NCI-H1092 treated with DMSO at 0.1 percent for 48 hours (cell line): ENCODE data around the gene BMP15.

Source experiments
- DNase-seq: peaks from one replicate; lab custom pipeline; 2025; lab: John Stamatoyannopoulos, UW

Gene BMP15

GRCh38 chrX:50910685-50911176 is at the start of gene BMP15:
BMP15 (plus strand) TSS chrX:50910735; CDS start chrX:50910784, 49 bp downstream.
- no peak for DNase-seq

- DNase-seq, result no peak
Observed at GRCh38 chrX:50863471-50863870, 47.1 kb upstream of the BMP15 start.

GRCh38 chrX:50865311-50865710 is 45.2 kb upstream of the BMP15 start:
- DNase-seq, result no peak

- DNase-seq, result no peak
Observed at GRCh38 chrX:50871922-50872453, 38.5 kb upstream of the BMP15 start.

GRCh38 chrX:50874876-50875275 is 35.7 kb upstream of the BMP15 start:
- no peak for DNase-seq

- no peak for DNase-seq
Observed at GRCh38 chrX:50876551-50876950, 34.0 kb upstream of the BMP15 start.

- DNase-seq, result no peak
Observed at GRCh38 chrX:50877310-50877709, 33.2 kb upstream of the BMP15 start.

GRCh38 chrX:50881028-50881427 is 29.5 kb upstream of the BMP15 start:
- DNase-seq, result no peak

GRCh38 chrX:50888884-50889283 is 21.7 kb upstream of the BMP15 start:
- no peak for DNase-seq

GRCh38 chrX:50889582-50889981 is 21.0 kb upstream of the BMP15 start:
- no peak for DNase-seq

- DNase-seq, result no peak
Observed at GRCh38 chrX:50893047-50893446, 17.5 kb upstream of the BMP15 start.

GRCh38 chrX:50893466-50893865 is 17.1 kb upstream of the BMP15 start:
- DNase-seq, result no peak

GRCh38 chrX:50905334-50905733 is 5.2 kb upstream of the BMP15 start:
- no peak for DNase-seq

GRCh38 chrX:50913520-50913919 is 3.0 kb downstream of the BMP15 start:
- DNase-seq, result no peak

GRCh38 chrX:50920132-50920531 is 9.6 kb downstream of the BMP15 start:
- no peak for DNase-seq

GRCh38 chrX:50927127-50927526 is 16.6 kb downstream of the BMP15 start:
- no peak for DNase-seq

GRCh38 chrX:50941638-50942037 is 31.1 kb downstream of the BMP15 start:
- no peak for DNase-seq

GRCh38 chrX:50942471-50942870 is 31.9 kb downstream of the BMP15 start:
- no peak for DNase-seq

GRCh38 chrX:50952406-50952805 is 41.9 kb downstream of the BMP15 start:
- DNase-seq, result no peak

- no peak for DNase-seq
Observed at GRCh38 chrX:50953832-50954231, 43.3 kb downstream of the BMP15 start.

- no peak for DNase-seq
Observed at GRCh38 chrX:50962156-50962555, 51.6 kb downstream of the BMP15 start.

- DNase-seq, result no peak
Observed at GRCh38 chrX:50963842-50964241, 53.3 kb downstream of the BMP15 start.
